ENCODE data around the gene RNF14.

RNF14 gene

DNA sequence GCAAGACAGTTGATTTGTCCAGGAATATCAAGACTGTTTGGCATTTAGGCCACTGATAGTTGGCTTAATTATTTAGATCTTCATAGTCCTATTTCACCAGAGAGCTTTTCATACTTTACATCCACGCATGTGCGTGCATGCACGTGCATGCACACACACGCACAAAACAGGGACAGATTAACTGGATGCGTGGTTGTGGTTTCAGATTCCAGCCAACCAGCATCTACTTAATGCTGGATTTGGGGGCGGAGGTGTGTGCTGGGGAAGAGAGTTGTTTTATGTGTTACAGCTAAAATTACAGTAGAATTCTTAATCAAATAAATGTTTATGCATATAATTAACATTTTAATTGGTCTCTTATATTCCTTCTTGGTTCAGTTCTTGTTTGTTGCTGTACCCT is 7.3 kb downstream of the RNF14 start:
- H3K4me3 ChIP-seq (ENCODE audit: severe bottlenecking) = no peak overlapping the region
- TF ChIP-seq CTCF (IDR thresholded peaks at IDR 0.05; ENCODE audit: poor library complexity, severe bottlenecking) = no peak
- no peak for DNase-seq (ENCODE audit: low spot score)
- no peaks in the 10 kb centered on the region for H3K9me3 ChIP-seq (ENCODE audit: severe bottlenecking)
- no peaks in the 10 kb centered on the region for H3K27me3 ChIP-seq (ENCODE audit: insufficient read depth, poor library complexity, severe bottlenecking)
- no peak overlapping the region for H3K27ac ChIP-seq (ENCODE audit: poor library complexity, severe bottlenecking)
- H3K36me3 ChIP-seq (ENCODE audit: low read depth) = peaks cover 87% of the 10 kb centered on the region
- H3K4me1 ChIP-seq (ENCODE audit: insufficient read depth, poor library complexity, severe bottlenecking) = peaks cover 14% of the 10 kb centered on the region
- no peak for ATAC-seq (ENCODE audit: low read depth)

DNA sequence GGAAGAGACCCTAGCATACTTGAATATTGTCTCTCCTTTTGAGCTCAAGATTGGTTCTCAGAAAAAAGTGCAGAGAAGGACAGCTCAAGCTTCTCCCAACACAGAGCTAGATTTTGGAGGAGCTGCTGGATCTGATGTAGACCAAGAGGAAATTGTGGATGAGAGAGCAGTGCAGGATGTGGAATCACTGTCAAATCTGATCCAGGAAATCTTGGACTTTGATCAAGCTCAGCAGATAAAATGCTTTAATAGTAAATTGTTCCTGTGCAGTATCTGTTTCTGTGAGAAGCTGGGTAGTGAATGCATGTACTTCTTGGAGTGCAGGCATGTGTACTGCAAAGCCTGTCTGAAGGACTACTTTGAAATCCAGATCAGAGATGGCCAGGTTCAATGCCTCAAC is 9.5 kb downstream of the RNF14 start:
- H3K9me3 ChIP-seq (ENCODE audit: severe bottlenecking) = no peaks in the 10 kb centered on the region
- H3K27me3 ChIP-seq (ENCODE audit: insufficient read depth, poor library complexity, severe bottlenecking) = no peaks in the 10 kb centered on the region
- DNase-seq (ENCODE audit: low spot score) (no peak), ATAC-seq (ENCODE audit: low read depth) (no peak)
- peaks cover 96% of the 10 kb centered on the region for H3K36me3 ChIP-seq (ENCODE audit: low read depth)
- H3K27ac ChIP-seq (ENCODE audit: poor library complexity, severe bottlenecking) = no peak overlapping the region
- no peak for TF ChIP-seq CTCF (IDR thresholded peaks at IDR 0.05; ENCODE audit: poor library complexity, severe bottlenecking)
- no peak overlapping the region for H3K4me3 ChIP-seq (ENCODE audit: severe bottlenecking)
- peaks cover 14% of the 10 kb centered on the region for H3K4me1 ChIP-seq (ENCODE audit: insufficient read depth, poor library complexity, severe bottlenecking)

DNA sequence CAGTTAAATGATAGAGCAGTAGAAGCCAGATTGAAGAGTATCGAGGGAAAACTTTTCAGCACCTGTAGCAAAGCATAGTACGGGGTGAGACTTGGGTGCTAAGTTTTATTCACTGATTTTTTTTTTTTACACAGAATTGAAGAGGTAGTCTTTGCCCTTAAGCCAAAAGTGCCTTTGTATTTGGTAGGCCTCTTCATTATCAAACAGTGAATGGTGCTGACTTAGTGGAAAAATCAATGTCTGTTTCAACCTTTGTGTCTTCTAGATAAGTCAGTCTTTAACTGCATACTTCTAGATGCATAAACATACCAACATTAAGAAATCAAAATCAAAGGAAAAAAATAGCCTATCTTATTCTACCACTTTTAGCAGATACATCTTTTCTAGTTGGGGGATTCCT is 13.7 kb downstream of the RNF14 start:
- no peak for TF ChIP-seq CTCF (IDR thresholded peaks at IDR 0.05; ENCODE audit: poor library complexity, severe bottlenecking)
- DNase-seq (ENCODE audit: low spot score) (no peak), ATAC-seq (ENCODE audit: low read depth) (no peak)
- peaks cover 98% of the 10 kb centered on the region for H3K36me3 ChIP-seq (ENCODE audit: low read depth)
- no peak overlapping the region for H3K4me3 ChIP-seq (ENCODE audit: severe bottlenecking)
- H3K4me1 ChIP-seq (ENCODE audit: insufficient read depth, poor library complexity, severe bottlenecking) = no peaks in the 10 kb centered on the region
- H3K9me3 ChIP-seq (ENCODE audit: severe bottlenecking) = no peaks in the 10 kb centered on the region
- H3K27ac ChIP-seq (ENCODE audit: poor library complexity, severe bottlenecking) = no peak overlapping the region
- H3K27me3 ChIP-seq (ENCODE audit: insufficient read depth, poor library complexity, severe bottlenecking) = no peaks in the 10 kb centered on the region

GRCh38 chr5:141986072-141986471 is 17.2 kb downstream of the RNF14 start:
- Histone ChIP-seq H3K27ac (ENCODE audit: poor library complexity, severe bottlenecking) (no peak overlapping the region), H3K36me3 (ENCODE audit: low read depth) (peaks cover 86% of the 10 kb centered on the region), H3K4me3 (ENCODE audit: severe bottlenecking) (no peak overlapping the region), H3K4me1 (ENCODE audit: insufficient read depth, poor library complexity, severe bottlenecking) (no peaks in the 10 kb centered on the region), H3K9me3 (ENCODE audit: severe bottlenecking) (no peaks in the 10 kb centered on the region), H3K27me3 (ENCODE audit: insufficient read depth, poor library complexity, severe bottlenecking) (no peaks in the 10 kb centered on the region)
- DNase-seq (ENCODE audit: low spot score) = no peak
- TF ChIP-seq CTCF (IDR thresholded peaks at IDR 0.05; ENCODE audit: poor library complexity, severe bottlenecking) = no peak
- ATAC-seq (ENCODE audit: low read depth) = no peak

DNA sequence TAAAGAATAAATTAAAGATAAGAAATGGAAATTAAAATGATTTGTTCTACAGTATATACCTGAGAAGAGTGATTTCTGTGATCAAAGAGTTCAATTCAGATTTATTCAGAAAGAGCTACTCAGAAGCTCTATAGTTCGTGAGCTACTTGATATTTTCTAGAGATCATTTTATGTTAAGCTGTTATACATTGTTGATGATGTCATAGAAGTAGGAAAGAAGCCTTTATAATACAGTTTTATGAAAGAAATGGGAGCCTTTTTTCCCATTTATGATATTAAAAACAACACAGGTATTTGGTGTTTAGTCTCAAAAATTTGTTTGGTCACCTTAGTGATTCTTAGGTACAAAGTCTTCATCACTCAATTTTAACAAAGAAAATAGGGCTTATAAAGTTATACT is 20.8 kb downstream of the RNF14 start:
- no peak overlapping the region for H3K27ac ChIP-seq (ENCODE audit: poor library complexity, severe bottlenecking)
- ATAC-seq (ENCODE audit: low read depth) (no peak), DNase-seq (ENCODE audit: low spot score) (no peak)
- no peak for TF ChIP-seq CTCF (IDR thresholded peaks at IDR 0.05; ENCODE audit: poor library complexity, severe bottlenecking)
- H3K4me3 ChIP-seq (ENCODE audit: severe bottlenecking) = no peak overlapping the region
- no peaks in the 10 kb centered on the region for H3K27me3 ChIP-seq (ENCODE audit: insufficient read depth, poor library complexity, severe bottlenecking)
- H3K4me1 ChIP-seq (ENCODE audit: insufficient read depth, poor library complexity, severe bottlenecking) = no peaks in the 10 kb centered on the region
- peaks cover 69% of the 10 kb centered on the region for H3K36me3 ChIP-seq (ENCODE audit: low read depth)
- H3K9me3 ChIP-seq (ENCODE audit: severe bottlenecking) = no peaks in the 10 kb centered on the region

Measured in RWPE2 (cell line).